GM18508 (cell line): ENCODE measurements around the gene DNAJC6.
"Not testable (repeated sequence)": the region's sequence is repeated elsewhere in the genome, so short reads cannot be mapped to it uniquely, and the experiment has no call there.

Experiments used
- ATAC-seq: cut with Tn5 transposase; IDR thresholded peaks from one replicate; pipeline ENCODE4 v1.9.1; 2021; ENCODE audit warnings: moderate number of reproducible peaks; ENCODE audit not compliant: insufficient read depth, unreplicated experiment

DNAJC6 gene

GRCh38 chr1:65423884-65424572 lies 114.7 kb downstream of the DNAJC6 start:
- ATAC-seq = no peak

DNA sequence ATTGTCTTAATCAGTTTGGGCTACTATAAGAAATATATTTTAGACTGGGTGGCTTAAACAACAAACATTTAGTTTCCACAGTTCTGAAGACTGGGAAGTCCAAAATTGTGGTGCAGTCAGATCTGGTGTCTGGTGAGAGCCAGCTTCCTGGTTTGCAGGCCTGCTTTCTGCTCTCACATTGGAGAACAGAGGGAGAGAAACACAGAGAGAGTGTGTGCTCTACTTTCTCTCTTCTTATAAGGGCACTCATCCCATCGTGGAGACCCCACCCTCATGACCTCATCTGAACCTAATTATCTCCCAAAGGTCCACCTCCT lies 115.2 kb downstream of the DNAJC6 start:
- no peak for ATAC-seq

- ATAC-seq = no peak
Observed at GRCh38 chr1:65425006-65425405, 115.7 kb downstream of the DNAJC6 start.

- no peak for ATAC-seq
Observed at GRCh38 chr1:65425697-65426096, 116.4 kb downstream of the DNAJC6 start.

GRCh38 chr1:65429078-65429477 lies 119.7 kb downstream of the DNAJC6 start:
- ATAC-seq = no peak

DNA sequence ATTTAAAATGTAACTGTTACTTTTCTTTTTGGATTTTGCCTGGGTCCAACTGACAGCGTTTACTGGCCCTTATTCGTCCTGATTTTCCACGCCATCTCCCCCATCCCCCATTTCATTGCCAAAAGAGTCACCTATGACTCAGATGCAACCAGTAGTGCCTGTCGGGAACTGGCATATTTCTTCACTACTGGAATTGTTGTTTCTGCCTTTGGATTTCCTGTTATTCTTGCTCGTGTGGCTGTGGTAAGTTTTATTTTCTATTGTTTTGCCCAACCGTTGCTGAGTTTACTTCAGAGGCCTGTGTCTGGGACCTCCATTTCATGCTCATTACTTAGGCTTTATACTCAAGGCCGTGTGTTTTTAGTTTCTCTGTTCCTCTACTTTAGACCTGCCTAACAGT lies 120.5 kb downstream of the DNAJC6 start:
- ATAC-seq = no peak

DNA sequence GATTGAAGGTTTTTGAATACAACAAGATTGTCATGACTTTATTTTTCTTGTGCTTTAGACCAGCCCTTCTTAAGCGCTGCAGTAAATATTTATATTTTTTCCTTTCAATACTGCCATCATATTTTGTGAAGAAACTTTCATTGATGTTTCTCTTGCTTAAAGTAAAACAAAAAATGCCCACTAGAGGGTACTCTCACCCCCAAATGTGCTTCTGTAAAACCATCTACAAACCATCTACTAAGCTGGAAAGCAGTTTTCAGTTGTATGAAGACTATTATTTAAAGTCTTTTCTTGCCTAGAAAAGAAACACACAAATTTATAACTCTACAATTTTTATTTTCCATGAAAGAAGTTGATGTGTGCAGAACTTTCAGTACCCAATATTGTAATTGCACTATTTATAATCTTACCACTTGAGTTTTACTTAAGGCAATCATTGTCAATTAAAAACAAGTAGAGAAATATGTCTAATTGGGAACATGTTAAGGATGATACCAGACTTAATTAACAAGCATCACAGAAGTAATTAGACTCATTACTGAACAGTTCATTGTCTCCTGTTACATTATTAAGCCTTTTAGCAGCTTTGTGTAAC lies 121.9 kb downstream of the DNAJC6 start:
- no peak for ATAC-seq

GRCh38 chr1:65432918-65433317 lies 123.6 kb downstream of the DNAJC6 start:
- ATAC-seq = no peak

- ATAC-seq = no peak
Observed at GRCh38 chr1:65434255-65434654, 124.9 kb downstream of the DNAJC6 start.

DNA sequence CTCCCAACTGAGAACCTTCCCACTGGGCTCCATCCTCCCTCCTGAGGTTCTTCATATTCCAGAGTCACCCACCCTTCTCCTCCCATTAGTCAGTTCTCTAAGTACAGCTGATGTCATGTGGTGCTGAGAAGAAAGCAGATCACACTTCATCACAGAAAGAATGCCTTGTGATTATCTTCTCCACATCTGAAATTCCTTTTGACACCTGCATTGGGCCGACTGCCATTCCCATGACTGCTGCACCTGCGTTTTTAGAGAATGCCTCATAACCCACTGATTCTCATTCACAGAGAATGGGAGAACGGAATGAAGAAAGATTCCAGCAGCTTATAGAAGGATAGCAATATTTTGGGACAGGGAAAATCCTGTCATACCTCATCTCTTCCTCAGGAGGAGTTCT lies 125.4 kb downstream of the DNAJC6 start:
- ATAC-seq = no peak

DNA sequence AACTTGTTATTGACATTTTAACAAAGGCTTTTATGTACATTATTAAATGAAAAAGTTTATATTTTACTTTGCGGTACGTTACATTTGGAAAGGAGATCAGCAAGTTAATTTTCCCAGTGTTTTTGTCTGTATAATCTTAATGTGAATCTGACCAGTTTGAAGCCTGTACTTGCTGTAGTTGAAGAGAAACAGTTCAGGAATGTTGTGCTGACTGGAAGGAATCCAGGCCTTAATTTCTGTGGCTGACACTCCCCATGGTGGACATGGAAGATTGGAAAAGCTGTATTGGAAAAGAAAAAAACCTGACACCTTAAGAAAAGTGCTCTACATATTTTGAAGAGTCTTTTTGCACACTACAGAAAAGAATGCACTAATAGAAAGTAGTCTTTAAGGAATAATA lies 126.6 kb downstream of the DNAJC6 start:
- ATAC-seq = no peak

- no peak for ATAC-seq
Observed at GRCh38 chr1:65437616-65438015, 128.3 kb downstream of the DNAJC6 start.

- no peak for ATAC-seq
Observed at GRCh38 chr1:65440322-65440900, 131.1 kb downstream of the DNAJC6 start.

GRCh38 chr1:65440915-65441314 lies 131.6 kb downstream of the DNAJC6 start:
- ATAC-seq = no peak

DNA sequence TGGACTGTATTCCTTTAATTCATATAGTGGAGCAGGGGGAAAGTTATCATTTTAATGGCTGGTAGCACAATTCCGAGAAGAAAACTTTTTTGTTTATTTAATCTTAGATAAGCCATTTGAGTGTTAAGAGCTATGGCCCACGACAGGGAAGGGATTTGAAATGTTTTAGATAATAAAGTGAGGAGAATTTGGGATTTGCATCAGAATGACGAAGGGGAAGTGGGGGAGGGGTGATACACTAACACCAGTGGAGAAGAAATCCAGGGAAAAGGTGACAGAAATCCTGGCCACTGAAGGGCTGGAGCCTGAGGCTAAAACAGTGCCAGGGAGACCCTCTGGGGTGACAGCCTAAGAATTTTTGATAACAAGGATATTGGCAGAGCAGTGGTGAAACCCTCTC lies 132.1 kb downstream of the DNAJC6 start:
- no peak for ATAC-seq

GRCh38 chr1:65442442-65442841 lies 133.1 kb downstream of the DNAJC6 start:
- ATAC-seq = no peak

DNA sequence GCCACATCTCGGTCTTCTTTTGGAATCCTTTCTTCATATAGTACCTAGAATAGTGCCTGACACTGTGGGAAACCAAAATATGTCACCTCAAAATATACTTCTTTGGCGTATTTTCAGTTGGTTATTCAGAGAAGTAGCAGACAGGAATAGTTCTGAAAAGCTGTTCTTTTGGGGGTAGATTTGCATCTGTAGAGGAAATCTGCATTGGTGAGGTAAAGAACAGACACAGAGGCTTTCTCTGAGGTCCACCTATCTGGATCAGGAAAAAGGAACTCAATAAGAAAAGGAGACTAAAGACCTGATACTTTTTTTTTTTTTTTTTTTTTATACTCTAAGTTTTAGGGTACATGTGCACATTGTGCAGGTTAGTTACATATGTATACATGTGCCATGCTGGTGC lies 134.3 kb downstream of the DNAJC6 start:
- ATAC-seq = no peak

- no peak for ATAC-seq
Observed at GRCh38 chr1:65444128-65444640, 134.8 kb downstream of the DNAJC6 start.

GRCh38 chr1:65445837-65446236 lies 136.5 kb downstream of the DNAJC6 start:
- ATAC-seq = no peak

GRCh38 chr1:65449214-65449823 lies 140.0 kb downstream of the DNAJC6 start:
- no peak for ATAC-seq

DNA sequence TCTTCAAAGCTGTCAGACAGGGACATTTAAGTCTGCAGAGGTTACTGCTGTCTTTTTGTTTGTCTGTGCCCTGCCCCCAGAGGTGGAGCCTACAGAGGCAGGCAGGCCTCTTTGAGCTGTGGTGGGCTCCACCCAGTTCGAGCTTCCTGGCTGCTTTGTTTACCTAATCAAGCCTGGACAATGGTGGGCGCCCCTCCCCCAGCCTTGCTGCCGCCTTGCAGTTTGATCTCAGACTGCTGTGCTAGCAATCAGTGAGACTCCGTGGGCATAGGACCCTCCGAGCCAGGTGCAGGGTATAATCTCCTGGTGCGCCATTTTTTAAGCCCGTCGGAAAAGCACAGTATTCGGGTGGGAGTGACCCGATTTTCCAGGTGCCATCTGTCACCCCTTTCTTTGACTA lies 146.3 kb downstream of the DNAJC6 start:
- not testable (repeated sequence) for ATAC-seq
